HL-60/S4 treated with phorbol 12-myristate 13-acetate at 8.2 ng/mL for 4 days and 3 days (cell line): ENCODE data around the gene KEAP1.
"Not testable (repeated sequence)": the region's sequence is repeated elsewhere in the genome, so short reads cannot be mapped to it uniquely, and the experiment has no call there.

Source experiments
- in situ Hi-C: fragments of 300-500 bp; cut with MboI; formaldehyde crosslinking; loops from 2 replicates; pipeline ENCODE4 v1.15.0; 2022; ENCODE audit warnings: low sequenced_read_pairs

Gene KEAP1

DNA sequence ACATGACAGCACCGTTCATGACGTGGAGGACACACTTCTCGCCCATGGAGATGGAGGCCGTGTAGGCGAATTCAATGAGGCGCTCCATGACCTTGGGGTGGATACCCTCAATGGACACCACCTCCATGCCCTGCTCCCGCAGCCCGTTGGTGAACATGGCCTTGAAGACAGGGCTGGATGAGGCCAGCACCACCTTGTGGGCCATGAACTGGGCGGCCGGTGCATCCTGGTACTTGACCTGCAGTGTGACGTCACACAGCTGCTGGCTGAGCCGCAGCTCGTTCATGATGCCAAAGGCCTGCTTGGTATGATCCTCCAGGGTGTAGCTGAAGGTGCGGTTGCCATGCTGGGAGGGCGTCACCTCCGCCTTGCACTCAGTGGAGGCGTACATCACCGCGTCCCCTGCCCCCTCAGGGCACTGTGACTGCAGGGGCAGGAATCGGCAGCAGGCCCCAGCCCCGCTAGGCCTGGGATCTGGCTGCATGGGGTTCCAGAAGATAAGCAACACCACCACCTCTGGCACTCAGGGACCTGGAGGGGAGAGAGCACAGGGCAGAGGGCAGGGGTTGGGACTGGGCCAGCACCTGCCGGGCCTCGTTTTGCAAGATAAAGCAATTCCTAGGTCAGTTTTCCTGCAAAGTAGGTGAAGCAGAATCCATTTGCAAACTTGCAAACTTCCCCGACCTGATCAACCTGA is 3.5 kb downstream of the KEAP1 start:
- in situ Hi-C loops = no loop called here

DNA sequence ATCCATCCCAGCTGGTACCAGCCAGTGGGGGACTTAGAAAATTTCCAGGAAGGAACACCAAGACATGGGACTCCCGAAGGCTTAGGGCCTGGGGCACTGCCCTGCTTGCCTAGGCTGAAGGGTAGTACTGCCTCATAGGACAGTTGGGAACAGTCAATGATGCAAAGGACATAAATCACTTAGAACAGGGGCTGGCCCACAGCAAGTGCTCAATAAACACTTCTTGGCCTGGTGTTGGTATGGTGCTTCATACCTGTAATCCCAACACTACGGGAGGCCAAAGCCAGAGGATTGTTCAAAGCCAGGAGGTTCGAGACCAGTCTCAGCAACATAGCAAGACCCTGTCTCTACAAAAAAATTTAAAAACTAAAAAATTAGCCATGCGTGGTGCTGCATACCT is 5.8 kb downstream of the KEAP1 start:
- in situ Hi-C loops = no loop called here

DNA sequence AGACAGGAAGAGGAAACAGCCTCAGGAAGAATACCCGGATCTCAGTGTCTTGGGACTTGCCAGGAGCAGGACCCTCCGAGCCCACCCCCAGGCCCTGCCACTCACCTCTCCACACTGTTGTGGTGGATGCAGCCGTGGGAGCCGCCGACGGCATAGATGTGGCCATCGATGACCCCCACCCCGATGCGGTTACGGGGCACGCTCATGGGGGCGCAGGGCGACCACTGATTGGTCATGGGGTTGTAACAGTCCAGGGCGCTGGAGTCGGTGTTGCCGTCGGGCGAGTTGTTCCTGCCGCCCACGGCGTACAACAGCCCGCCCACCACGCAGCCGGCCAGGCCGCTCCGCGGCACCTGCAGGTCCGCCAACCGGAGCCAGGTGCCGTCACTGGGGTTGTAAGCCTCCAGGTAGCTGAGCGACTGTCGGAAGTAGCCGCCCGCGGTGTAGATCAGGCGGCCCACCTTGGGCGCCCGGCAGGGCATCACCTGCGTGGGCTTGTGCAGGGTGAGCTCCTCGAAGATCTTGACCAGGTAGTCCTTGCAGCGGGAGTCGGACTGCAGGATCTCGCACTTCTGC is 11.6 kb downstream of the KEAP1 start:
- in situ Hi-C loops = no loop called here

DNA sequence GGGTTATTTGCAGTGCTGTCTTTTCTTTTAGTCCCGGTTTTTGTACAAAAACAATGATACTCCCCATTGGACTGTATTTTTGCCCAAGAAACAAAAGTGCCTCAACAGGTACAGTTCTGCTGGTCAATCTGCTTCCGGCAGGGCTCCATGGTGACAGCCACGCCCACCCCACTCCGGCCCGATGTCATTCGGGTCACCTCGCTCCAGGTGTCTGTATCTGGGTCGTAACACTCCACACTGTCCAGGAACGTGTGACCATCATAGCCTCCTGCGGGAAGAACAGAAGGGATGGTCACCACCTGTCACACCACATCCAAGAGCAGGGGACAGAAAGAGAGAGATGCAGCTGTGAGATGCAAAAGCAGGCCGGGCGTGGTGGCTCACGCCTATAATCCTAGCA is 16.6 kb downstream of the KEAP1 start:
- in situ Hi-C loops = no loop called here

DNA sequence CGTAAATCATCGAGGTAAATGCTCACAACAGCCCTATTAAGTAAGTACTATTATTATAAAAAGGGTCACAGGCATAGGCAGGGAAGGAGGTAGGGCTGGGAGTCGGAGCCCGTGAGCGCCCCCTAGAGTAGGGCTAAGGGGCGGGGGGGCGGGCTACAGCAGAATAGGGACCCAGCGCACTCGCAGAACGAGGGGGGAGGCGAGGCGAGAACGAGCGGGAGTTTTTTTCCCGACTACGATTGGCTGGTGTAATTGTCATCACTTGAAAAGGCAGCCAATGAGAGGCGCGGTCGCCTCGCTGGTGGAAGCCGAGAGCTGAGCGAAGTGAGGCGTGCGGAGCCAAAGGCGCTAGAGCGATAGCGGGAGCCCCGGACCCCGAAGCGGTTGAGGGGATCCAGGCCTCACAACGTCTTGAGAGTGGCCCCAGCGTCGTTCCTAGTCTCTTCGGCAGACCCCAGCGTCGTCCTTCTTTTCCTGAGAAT is 24.2 kb downstream of the KEAP1 start:
- in situ Hi-C loops = no loop called here

DNA sequence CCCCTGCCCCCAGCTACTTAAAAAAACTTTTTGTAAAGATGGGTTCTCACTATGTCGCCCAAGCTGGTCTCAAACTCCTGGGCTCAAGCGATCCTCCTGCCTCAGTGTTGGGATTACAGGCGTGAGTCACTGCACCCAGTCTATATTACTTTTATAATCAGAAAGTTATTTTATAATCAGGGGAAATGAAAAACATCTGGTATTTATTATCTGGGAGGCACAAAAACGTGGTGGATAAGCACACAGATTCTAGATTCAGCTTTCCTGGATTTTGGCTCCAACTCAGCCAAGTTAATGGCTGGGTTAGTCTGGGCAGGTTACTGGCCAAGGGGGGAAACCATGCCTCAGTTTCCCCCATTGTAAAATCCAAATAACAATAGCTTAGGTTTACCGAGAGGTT is 24.7 kb downstream of the KEAP1 start:
- in situ Hi-C loops = no loop called here

DNA sequence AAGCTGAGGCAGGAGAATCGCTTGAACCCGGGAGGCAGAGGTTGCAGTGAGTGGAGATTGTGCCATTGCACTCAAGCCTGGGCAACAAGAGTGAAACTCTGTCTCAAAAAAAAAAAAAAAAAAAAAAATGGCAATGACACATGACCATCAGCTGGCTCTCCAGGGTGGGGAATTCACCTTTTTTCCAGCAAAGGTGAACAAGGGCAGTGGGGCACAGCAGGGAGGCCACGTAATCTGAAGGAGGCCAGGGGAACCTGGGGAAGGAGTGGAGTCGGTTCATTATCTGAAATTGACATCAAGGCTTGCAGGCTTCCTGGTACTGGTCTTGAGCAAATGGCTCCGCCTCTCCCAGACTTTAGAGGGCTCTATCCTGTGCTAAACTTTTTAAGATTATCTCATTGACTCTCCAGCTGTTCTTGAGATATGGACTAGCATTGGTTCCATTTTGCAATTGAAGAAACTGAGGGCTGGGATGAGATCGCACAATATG is 28.1 kb downstream of the KEAP1 start:
- in situ Hi-C loops = no loop called here

DNA sequence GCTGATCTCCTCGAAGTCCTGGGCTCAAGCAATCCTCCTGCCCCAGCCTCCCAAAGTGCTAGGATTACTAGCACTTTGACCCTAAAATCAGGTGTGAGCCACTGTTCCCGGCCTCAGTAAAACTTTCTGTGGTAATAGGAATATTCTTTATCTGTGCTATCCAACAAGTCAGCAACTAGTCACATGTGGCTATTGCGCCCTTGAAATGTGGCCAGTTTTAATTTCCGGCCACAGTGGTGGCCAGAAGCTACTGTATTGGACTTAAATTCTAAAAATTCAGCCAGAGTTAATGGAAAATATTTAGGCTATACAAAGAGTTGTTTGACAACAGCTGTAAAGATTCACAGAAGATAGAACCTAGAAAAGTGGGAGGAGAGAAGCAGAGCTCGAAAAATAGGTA is 30.0 kb downstream of the KEAP1 start:
- in situ Hi-C loops = no loop called here

DNA sequence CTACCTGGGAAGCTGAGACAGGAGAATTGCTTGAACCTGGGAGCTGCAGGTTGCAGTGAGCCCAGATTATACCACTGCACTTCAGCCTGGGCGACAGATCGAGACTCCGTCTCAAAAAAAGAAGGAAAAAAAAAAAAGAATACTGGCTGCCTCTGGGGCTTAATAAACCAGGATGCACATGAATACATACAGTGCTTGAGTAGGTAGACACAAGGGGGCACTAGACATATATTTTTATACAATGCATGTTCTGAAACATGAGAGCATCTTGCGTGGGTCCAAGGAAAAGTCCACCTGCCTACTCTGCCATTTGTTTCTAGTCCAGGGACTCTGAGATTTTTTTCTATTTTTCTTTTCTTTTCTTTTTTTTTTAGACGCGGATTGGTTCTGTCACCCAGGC is 31.2 kb downstream of the KEAP1 start:
- in situ Hi-C loops = no loop called here

DNA sequence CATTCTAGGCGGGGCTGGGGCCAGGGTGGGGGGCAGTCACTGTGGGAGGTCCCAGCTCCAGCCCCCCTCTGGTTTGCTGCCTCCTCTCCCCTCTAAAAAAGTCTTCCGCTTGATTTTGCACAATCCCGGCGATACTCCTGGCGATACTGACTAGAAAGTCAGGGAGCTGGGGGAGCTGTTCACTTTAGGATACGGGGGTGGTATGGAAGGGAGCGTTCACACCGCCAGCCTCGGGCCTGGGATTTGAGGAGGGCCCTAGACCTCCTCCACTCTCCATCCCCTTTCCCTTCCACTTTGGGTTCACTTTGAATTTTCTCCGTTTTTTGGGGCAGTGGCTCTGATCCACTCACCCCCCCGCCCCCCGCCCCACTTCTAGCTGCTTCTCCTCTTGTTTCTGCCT is 35.0 kb downstream of the KEAP1 start:
- in situ Hi-C loops = no loop called here

DNA sequence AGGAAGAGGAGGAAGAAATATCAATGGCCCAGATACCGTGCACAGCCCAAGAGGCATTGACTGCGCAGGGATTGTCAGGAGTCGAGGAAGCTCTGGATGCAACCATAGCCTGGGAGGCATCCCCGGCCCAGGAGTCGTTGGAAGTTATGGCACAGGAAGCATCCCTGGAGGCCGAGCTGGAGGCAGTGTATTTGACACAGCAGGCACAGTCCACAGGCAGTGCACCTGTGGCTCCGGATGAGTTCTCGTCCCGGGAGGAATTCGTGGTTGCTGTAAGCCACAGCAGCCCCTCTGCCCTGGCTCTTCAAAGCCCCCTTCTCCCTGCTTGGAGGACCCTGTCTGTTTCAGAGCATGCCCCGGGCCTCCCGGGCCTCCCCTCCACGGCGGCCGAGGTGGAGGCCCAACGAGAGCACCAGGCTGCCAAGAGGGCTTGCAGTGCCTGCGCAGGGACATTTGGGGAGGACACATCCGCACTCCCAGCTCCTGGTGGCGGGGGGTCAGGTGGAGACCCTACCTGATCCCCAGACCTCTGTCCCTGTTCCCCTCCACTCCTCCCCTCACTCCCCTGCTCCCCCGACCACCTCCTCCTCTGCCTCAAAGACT is 36.0 kb downstream of the KEAP1 start:
- in situ Hi-C loops = no loop called here

DNA sequence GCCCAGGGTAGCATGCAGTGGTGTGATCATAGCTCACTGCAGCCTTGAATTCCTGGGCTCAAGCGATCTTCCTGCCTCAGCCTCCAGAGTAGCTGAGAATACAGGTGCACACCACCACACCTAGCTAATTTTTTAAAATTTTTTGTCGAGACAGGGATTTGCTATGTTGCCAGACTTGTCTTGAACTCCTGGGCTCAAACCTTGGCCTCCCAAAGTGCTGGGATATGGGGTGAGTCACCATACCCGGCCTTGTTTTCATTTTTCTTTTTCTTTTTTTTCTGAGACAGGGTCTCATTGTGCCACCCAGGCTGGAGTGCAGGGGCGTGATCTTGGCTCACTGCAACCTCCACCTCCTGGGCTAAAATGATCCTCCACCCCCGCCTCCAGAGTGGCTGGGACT is 38.7 kb downstream of the KEAP1 start:
- in situ Hi-C loops = no loop called here

DNA sequence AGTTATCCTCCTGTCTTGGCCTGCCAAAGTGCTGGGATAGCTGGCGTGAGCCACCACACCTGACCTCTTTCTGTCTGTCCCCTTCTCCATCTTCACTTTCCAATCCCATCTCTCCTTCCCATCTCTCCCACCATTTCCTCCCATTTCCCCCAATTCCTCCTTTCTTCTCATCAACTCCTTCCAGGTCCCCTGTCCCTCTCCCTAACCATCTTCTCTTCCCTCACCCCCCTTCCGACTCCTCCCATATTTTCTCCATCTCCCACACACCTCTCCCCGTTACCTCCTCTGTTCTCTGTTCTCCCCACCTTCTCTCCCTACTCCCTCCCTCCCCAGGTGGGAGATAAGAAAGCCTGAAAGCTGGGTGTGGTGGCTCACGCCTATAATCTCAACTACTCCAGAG is 40.6 kb downstream of the KEAP1 start:
- in situ Hi-C loops = no loop called here

DNA sequence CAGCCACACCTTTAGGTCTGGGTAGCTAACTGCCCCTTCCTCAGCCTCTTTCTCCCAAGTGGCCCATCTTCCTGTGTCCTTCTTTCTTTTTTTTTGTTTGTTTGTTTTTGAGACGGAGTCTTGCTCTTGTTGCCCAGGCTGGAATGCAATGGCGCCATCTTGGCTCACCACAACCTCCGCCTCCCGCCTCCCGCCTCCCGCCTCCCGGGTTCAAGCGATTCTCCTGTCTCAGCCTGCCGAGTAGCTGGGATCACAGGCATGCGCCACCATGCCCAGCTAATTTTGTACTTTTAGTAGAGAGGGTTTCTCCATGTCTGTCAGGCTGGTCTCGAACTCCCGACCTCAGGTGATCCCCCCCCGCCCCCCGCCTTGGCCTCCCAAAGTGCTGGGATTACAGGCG is 41.1 kb downstream of the KEAP1 start:
- in situ Hi-C loops = not testable (repeated sequence)

DNA sequence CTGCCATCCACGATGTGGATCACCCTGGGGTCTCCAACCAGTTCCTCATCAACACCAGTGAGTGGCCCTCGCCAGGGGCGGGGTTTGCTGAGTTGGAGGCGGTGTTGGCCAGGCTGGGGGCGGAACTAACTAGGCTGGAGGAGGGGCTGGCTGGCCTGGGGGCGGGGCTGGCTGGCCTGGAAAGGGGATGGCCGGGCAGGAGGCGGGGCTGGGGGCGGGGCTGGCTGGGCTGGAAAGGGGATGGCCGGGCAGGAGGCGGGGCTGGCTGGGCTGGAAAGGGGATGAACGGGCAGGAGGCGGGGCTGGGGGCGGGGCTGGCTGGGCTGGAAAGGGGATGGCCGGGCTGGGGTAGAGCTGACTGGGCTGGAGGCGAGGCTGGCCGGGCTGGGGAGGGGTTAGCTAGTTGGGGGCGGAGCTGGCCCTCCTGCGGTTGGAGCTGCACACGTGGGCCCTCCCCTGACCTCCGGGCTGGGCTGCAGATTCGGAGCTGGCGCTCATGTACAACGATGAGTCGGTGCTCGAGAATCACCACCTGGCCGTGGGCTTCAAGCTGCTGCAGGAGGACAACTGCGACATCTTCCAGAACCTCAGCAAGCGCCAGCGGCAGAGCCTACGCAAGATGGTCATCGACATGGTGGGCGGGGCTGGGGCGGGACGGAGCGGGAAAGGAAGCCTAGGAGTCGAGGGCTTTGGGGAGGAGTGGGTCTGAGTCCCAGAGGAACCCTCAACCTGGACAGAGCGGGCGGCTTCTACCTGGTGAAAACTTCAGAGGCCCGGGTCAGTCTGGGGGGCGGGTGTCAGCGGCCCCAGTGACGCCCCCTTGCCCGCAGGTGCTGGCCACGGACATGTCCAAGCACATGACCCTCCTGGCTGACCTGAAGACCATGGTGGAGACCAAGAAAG is 41.9 kb downstream of the KEAP1 start:
- in situ Hi-C loops = no loop called here

DNA sequence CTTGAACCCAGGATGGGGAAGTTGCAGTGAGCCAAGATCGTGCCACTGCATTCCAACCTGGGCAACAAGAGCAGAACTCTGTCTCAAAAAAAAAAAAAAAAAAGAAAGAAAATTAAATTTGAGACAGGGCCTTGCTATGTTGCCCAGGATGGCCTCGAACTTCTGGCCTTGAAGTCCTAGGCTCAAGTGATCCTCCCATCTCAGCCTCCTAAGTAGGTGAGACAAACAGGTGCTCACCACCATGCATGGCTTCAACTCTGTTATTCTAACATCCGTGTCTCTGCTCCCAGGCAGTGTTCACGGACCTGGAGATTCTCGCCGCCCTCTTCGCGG is 42.5 kb downstream of the KEAP1 start:
- in situ Hi-C loops = no loop called here

DNA sequence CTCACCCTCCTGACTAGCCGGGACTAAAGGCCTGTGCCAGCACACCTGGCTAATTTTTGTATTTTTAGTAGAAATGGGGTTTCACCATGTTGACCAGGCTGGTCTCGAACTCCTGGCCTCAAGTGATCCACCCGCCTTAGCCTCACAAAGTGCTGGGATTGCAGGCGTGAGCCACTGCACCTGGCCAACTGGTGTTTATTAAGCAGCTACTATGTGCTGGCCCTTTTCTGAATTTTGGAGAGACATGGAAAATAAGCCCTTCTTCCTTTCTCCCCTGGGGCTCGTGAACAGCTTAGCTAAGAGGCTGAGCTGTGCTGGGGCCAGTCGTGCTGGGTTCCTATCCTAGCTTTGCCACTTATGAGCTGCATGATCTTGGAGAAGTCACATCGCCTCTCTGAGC is 44.4 kb downstream of the KEAP1 start:
- in situ Hi-C loops = not testable (repeated sequence)

DNA sequence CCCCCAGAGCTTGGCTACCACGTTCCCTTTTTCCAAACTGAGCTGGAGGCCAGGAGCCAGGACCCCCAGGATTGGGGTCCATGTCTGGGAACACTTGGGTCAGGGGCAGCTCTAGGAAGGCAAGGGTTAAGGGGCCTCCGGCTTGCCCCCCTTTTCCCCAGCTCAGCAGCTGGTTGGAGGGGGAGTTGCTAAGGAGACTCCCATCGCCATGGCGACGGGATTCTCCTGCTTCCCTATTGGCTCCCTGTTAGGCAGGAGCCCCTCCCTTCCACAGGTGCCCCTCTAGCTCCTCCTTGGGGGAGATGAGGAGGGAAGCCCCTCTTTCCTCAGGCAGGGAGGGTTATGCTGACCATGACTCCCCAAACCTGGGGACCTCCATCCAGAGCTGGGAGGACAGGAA is 48.9 kb downstream of the KEAP1 start:
- in situ Hi-C loops = no loop called here

DNA sequence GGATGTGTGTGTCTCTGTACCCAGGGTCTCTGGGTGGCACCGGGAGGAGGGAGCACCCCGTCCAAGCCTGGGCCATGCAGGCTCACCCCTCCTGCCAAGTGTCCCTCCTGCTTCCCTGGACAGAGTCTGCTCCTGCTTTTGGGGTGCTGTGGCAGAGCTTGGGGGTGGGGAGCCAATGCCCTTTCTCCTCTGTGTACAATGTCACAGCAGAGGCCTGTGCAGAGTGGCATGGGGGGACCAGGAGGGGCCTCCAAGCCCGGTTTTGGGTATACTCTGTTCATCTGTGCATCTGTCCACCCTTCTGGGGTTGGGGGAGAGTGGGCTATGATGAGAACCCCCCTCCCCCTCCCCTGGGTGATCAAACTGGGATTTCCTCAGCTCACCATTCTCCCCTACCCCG is 49.3 kb downstream of the KEAP1 start:
- in situ Hi-C loops = no loop called here

DNA sequence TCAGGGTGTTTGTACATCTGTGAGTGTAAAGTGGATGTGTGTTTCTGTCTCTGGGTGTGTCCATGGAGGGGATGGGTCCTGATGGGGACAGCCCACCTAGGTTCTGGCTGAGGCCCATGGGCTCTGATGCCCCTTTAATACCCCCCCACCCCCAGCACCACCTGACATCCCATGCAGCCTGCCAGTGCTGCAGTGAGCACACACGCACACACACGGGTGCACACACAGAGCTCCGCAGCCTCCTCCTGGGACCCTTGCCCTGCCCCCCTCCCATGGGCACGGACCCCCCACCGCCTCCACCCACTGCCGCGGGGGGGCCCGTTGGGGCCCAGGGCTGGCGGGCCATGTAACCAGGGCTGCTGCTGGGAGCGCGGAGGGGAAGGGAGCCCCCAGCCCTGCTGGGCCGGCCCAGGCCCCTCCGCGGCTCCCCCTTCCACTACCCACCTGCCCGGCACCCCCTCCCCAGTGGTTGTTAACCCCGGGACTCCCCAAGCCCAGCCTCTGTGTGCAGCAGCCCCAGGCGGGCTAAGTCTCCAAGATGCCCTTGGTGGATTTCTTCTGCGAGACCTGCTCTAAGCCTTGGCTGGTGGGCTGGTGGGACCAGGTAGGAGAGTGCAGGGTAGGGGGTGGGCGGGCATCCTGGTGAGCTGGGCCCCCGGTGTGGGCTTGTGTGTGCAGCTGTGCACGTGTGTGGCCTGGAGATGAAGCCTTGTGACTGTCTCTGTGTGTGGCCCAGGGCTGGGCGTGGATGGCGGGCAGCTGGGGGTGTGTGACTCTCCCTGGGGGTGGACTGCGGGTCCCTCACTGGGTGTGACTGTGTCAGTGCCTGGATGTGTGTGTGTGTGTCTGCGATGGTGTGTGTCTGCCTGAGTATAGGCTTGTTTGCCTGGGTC is 50.2 kb downstream of the KEAP1 start:
- in situ Hi-C loops = no loop called here
